ENCODE measurements around the gene TEX54.
A peak's percentile ranks its signal among the peaks of the same experiment; 100 is the strongest.
"Not testable (repeated sequence)": the region's sequence is repeated elsewhere in the genome, so short reads cannot be mapped to it uniquely, and the experiment has no call there.

The TEX54 gene

DNA sequence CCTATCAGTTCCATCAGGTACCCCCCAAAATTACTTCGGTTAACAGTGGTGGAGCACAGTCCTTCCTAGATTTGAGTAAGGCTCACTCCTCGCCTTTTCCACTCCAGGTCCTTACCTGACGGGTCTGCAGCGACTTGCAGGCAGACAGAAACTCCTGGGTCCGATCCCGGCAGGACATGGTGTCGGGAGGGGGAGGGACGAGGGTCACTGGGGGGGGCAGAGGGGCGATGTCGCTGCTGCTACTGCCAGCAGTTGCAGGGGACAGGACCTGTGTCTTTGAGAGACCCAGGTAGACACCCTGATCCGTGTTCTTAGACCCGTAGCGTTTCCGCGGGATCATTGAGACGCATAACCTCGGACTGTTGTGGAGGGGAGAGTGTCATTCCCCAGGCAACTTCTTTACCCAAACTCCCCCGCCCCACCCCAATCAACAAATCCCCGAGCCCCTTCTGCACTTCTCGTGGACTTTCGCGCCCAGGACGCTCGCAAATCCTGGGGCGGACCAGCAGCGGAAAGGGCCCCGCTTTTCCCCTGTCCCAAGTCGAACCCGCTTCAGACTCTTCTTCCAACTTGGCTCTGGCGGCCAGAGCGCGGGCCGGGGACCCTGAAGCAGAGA lies 1.6 kb downstream of the TEX54 start:
- no peak for DNase-seq

DNA sequence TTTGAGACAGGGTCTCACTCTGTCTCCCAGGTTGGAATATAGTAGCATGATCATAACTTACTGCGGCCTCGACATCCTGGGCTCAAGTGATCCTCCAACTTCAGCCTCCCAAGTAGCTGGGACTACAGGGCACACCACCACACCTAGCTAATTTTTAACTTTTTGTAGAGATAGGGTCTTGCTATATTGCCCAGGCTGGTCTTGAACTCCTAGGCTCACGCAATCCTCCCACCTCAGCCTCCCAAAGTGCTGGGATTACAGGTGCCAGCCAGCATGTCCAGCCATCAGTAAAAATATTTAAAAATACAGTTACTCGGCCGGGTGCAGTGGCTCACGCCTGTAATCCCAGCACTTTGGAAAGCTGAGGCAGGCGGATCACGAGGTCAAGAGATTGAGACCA lies 4.5 kb downstream of the TEX54 start:
- not testable (repeated sequence) for DNase-seq

DNA sequence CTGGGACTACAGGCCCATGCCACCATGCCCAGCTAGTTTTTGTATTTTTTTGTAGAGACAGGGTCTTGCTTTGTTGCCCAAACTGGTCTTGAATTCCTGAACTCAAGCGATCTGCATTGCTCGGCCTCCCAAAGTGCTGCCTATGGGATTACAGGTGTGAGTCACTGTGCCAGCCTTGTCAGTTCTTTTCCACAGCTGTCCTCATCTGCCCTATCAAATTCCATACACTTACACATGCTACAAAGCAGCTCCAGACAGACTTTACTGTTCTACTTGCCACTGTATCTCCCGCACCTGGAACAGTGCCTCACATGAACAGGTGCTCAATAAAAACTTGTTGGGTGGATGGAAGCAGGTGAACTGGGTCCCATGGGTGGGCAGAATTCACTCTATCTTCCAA lies 9.0 kb downstream of the TEX54 start:
- no peak for DNase-seq

DNA sequence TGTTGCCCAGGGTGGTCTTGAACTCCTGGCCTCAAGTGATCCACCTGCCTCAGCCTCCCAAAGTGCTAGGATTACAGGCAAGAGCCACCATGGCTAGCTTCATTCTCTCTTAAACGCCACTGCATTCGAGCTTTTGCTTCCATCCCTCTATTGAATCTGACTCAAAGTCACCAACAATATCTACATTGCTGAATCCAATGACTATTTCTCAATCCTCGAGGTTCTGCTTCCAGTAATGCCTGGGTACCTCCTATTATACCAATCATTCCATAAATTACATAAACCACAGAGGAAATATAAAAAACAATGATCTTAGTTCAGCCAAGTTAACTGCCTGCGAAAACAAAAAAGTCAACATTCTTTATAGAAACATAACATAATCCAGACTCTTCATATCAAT lies 15.5 kb downstream of the TEX54 start:
- no peak for DNase-seq

DNA sequence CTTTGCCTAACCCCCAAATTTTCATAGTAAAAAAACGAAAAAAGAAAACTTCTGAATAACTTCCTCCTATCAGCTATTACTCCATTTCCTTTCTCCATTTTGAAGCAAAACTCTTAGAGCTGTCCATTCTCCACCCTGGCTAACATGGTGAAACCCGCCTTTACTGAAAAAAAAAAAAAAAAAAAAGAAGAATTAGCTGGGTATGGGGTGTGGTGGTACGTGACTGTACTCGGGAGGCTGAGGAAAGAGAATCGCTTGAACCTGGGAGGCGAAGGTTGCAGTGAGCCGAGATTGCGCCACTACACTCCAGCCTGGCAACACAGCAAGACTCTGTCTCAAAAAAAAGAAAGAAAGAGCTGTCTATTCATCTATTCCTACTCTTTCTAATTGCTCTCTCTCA lies 16.1 kb downstream of the TEX54 start:
- DNase-seq, result no peak

DNA sequence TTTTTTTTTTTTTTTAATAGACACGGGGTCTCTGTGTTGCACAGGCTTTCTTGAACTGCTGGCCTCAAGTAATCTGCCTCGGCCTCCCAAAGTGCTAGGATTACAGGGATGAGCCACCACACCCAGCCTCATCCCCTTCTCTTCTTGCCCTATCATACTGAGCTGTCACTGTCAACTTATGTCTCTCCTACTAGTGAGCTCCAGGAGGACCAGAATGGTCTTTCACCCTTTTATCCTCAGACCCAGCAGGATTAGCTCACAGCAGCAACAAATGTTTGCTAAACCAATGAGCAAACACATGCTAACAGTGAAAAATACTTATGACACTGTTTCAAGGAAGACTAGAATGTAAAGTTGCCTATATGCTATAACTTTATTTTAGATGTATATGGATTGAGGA lies 21.0 kb downstream of the TEX54 start:
- no peak for DNase-seq

DNA sequence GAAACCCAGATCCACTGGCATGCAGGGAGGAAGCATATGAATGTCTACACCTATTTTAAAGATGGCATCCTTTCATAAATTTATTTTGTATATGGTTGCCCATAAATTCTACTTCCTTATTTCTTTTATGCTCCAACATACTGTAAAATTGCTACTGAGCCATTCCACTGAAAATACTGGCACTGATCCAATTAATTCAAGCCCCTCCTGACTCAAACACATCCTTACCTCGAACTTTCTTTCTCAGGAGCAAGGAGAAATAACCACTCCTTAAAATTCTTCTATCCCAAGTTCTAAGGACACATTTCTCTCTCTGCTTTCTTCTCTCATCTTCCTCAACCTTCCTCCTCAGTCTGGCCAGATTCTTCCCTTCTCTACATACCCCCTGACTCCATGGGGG lies 21.9 kb downstream of the TEX54 start:
- DNase-seq, result no peak

DNA sequence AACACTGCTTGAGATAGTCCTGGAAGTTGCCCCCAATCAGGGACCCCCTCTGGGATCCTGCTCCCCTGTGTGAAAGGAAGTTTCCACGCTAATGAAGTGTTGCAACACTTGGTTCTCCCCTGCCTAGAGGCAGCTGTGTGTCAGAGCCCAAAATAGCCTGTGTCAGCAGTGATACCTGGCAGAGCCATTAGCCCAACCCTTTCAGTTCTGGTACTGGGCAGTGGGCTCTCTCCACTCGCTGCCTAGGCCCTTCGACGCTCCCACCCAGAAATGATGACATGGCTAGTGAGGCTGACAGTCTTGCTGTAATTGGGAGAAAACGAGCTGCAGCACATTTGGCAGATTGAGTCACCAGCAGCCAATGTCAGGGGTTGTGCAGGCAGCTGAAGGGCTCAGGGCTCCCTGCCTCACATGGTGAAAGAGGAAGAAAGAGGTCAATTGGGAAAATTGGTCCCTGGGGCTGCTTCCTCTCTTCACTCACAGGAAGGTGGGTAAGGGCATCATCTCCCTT lies 26.0 kb downstream of the TEX54 start:
- DNase-seq, result no peak

DNA sequence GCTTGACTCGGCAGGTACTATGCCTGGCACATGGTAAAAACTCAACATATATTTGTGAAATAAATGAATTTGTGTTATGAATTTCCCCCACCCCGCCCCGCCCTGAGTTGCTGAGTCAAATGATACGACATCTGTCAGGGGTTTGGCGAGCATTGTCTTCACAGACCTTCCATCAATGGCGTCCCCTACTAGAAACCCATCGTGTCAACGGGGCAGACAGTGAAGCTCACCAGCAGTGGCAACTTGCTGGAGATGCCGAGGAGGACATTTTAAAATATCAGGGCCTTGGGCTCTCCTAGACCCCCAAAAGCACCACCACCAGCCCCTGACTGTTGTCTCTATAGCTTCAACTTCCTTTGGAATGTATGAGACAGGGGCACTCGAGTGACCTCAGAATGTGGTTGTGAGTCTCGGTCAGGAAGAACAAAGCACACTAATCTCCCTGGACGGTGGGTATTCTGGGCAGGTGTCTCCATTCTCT lies 26.6 kb downstream of the TEX54 start:
- no peak for DNase-seq

DNA sequence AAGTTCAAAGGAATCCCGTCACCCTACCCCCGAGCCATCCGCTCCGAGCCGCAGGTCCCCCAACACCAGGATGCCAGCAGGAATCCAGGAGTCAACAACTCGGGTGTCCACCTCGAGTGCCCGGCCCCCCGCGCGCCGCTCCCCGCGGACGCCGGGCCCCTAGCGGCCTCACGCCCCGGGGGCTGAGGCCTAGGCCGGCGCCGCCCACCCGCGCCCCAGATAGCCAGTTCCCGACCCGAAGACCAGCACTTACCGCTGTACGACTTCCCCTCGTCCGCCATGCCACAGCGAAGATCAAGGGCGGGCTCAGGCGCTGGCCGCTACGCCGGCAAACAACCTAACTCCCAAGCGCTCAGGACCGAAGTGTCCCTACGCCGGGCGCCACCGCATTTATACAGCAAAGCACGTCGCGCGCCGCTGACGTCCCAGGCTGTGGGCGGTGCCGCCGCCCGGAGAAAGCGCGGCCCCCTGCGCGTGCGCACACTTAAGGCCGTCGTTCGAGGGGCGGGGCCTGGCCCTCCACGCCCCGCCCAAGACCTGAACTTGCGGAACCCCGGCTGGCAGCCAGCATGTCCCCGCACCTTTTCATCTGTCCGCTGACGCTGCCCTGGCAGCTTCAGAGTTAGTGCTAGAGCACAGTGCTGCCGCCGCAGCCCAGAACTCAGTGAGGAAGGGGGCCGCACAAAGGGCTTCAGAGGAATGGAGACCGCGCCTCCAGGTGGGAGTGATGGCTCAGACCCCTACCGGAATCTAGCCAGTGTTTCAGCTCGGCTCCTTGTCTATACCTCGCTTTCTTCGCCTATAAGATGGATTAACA lies 27.4 kb downstream of the TEX54 start, which contains the start of gene NXF1:
Gene NXF1 (minus strand): TSS at position 365 of the 817 bp plus-strand sequence. CDS start 84 bp downstream, at position 281.
- peak; percentile 95 for DNase-seq

DNA sequence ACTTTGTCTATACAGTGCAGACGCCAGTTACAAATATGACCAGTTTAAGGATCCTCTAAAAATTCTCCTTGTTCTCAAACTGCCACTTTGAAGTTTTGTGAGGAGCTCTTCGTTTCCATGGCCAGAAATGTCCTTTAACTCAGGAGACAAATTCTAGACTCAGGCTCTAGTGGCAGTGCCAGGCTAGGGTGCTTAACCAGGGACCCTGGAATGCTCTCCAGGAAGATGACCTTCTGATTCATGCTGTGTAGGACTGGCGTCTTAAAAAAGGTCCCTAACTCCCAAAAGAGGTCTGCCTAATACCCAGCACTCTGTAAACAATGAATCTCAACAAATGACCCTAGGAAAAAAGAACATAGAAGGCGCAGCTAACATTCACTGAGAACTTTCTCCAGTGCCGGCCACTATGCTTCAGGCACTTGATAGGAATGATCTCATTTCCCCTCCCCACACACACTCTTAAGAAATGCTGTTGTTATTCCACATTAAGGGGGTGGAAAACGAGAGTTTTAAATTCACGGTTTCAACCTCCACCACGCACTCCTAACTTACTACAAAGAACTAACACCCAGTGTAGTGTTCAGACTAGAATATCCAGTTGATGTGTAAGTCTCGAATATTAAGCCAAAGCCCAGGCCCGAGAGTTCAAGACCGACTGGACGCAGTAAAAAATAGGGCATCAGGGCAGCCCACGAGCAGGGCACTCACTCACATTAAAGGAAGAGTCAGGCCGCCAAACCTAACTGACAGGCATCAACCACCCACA lies 28.1 kb downstream of the TEX54 start:
- no peak for DNase-seq

DNA sequence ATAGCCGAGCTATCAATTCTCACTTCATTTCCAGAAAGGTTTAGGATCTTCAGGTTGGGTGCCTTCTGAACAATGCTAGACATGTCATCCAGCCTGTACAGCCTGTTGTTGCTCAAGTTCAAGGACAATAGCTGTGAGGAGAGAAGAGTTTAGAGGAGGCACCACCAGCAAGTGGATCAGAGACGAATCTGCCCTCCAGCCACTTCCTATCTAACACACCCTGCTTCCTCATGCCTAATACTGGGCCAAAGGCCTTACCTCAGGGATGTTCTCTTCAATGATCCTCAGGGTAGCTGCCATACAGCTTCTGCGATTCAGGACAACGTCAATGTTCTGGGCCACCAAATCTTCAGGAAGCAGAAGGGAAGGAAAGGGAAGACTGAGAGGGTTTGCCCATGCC lies 31.6 kb downstream of the TEX54 start:
- DNase-seq, result no peak

DNA sequence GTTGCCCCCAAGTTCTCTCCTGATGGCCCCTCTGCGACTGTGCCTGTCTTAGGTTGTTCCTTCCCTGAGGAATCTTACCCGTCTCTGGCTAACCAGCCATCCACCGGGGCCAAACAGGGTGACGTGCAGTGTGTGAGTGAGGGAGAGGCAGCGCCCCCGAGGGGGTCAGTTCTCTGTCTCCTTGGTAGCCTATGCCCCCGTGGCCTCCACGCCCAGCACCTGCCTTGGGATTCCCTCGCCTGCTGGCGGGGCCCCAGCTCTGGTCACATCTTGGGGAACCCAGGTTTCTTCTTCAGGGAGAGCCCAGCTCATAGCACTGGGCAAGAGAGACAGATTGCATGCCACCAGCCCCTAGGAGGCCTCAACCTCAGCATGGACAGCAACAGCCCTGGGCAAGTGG lies 33.2 kb downstream of the TEX54 start:
- DNase-seq, result no peak

DNA sequence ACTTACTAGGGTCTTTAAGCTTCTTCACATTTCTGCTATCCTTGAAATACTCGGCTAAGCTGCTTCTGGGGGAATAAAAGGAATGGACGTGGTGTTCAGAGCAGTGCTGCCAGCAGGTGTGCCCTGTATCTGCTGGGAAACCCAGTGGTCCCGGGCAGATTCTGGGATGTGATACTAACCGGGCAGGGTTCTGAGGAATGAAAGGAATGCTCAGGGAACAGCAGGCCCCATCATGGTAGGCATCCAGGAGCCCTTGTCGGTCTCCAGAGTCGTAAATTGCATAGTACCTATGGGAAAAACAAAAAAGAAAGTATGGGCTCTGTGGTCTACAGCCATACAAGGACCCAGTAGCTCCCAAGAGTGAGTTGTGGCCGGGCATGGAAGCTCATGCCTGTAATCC lies 36.4 kb downstream of the TEX54 start:
- no peak for DNase-seq

DNA sequence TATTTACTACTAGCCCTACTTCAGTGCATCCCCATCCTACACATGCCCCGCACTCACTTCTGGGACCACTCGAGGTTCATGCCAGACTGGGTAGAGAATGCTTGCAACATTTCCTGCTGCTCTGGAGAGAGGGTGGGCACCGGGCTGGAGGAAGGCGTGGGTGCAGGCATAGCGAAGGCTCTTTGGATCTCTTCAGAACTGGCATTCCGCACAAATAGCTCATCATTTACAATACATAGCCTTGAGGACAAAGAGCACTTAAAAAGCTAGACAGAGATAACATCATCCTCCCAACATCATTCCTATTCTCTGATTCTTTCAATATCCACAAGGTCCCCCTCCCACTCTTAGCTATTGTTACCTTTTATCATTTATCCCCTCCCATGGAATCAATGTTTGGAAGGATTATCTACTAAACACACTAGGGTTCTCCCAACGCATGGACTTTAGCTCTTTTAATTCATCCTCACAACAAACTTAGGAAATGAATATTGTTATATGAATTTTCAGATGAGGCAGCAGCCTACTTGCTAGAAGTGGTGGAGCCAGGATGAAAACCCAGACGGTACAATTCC lies 38.4 kb downstream of the TEX54 start:
- no peak for DNase-seq

DNA sequence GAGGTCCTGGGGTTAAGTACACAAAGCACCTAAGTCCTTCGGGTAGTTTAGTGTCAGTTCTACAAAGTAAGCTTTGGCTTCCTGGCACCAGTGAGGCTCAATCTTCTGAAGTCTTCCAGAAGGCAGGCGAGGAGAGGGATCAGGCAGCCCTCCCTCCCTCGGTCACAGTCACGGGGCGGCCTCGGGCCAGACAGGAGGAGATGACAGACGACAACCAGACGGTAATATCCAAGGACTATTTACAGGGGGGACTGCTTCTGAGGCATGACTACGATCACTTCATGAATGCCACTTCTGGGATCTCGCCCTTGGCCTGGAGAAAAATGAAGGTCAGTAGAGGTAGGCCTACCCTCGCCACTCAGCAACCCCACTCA lies 40.5 kb downstream of the TEX54 start:
- no peak for DNase-seq

DNA sequence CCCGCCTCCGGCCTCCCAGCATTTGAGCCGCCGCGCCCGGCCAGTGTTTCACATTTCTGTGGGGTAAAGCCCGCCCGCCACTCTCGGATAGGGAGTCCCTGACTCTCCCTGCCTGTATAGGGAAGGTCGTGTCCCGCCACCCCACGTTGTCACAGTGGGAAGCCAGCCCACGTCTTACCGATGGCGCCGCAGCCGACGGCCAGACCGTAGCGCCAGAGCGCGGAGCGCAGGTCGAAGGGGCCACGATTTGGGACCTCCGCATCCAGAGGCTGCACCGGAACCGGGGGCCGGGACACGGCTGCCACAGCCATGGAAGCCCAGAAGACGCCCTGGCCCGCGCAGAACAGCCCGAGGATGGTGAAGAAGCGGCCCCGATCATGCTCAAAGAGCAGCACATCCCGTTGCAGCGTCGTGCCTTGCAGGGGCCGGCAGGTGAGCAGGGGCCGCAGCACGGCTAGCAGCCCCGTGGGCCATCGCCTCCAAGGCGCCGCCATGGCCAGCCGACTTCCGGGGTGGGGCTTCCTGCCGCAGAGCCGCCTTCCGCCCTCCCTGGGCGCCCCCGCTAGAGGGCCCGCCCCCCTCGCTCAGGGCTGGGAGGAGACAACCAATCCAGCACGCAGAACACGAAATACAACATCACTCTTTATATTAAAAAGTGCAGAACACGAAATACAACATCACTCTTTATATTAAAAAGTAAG lies 41.0 kb downstream of the TEX54 start, which contains the start of gene TMEM223:
Gene TMEM223 (minus strand): TSS at position 506 of the 701 bp plus-strand sequence. CDS start 12 bp downstream, at position 494.
- peak; percentile 89 for DNase-seq

DNA sequence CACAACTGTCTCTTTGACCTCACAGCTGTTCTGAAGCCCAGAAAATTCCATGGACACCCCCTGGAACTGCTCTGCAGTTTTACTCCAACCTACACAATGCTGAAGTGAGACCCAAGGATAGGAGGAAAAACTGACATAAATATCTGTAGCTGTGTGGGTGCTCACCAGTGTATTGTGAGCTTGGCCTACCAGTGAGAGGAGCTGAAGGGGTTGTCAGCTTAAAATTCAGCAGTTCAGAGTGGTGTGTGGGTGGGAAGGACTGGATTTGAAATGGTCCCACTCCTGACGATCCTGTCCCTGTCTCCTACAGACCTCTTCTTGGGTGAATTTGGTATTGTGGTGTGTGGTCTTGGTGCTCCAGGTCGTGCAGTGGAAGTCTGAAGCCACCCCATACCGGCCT lies 43.1 kb downstream of the TEX54 start:
- no peak for DNase-seq

DNA sequence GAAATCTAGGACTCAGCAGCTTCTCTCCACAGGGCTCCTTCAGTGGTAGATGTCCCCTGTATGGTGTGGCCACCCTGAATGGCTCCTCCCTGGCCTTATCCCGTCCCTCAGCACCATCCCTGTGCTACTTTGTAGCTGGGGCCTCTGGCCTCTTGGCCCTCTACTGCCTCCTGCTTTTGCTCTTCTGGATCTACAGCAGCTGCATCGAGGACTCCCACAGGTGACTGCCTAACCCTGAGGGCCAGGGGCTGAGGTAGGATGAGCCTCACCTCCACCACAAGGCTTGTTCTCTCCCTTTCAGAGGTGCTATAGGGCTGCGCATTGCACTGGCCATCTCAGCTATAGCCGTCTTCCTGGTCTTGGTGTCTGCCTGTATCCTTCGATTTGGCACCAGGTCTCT lies 43.6 kb downstream of the TEX54 start:
- DNase-seq, result no peak

DNA sequence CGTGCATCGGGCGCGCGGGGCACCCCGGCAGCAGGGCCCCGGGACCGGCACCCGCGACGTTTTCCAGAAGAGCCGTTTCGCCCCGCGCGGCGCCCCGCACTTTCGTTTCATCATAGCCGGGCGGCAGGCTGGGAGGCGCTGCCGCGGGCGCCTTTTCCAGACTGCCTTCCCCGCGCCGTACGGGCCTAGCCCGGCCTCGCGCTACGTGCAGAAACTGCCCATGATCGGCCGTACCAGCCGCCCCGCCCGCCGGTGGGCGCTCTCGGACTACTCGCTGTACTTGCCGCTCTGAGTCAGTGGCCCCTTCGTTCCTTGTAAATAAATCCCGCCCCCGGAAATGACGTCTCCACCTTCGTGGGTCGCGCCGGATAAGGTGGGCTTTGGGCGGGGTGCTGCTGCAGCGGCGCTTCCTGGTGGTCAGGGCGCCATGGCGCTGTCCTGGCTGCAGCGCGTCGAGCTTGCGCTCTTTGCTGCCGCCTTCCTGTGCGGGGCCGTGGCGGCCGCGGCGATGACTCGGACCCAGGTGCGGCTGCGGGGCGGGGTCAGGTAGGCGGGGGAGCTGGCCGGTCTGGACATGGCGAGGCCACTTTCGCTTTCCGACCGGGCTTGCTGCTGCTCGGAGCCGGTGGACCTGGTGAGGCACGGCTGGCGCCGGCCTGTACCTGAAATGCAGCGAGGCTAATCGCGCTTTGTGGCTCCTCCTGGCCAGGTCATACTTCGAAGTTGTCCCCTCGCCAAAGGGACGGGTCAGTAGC lies 45.5 kb downstream of the TEX54 start, which contains the start of gene TMEM179B:
Gene TMEM179B (plus strand): TSS at position 398 of the 755 bp plus-strand sequence. CDS start 30 bp downstream, at position 428.
- DNase-seq, result peak; percentile 97

DNA sequence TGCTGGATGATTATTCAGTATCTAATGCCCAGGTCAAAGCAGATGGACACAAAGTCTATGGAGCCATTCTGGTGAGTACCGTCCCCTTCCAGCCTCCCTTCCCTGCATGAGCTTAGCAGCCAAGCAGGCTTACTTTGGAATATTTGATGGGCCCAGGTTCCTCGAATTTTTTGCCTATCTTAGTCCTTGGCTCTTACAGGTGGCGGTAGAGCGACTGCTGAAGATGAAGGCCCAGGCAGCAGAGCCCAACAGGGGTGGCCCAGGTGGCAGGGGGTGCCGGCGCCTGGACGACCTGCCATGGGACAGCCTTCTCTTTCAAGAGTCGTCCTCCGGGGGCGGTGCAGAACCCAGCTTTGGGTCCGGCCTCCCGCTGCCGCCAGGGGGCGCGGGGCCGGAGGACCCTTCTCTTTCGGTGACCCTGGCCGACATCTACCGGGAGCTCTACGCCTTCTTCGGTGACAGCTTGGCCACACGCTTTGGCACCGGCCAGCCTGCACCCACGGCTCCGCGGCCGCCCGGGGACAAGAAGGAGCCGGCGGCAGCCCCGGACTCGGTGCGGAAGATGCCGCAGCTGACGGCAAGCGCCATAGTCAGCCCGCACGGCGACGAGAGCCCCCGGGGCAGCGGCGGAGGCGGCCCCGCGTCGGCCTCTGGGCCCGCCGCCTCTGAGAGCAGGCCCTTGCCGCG lies 46.2 kb downstream of the TEX54 start:
- peak; percentile 82 for DNase-seq

Data from NCI-H345 (cell line).